Panc1 (cell line): ENCODE results near the gene AHSA1. TPM values are rescaled to one million over a fixed set of nuclear protein-coding genes. Genes with fewer than 3 reads are reported as not detected.

Source experiments
- ATAC-seq: fragments of 200-7000 bp; cut with Tn5 transposase; 2 replicates; pipeline ENCODE4 v1.9.1; 2020; ENCODE audit warnings: mild to moderate bottlenecking, moderate library complexity
- BruUV-seq: library from RNA; stranded (reverse); fragments of 400-500 nt; replicated peaks from 2 replicates; lab custom pipeline; 2021; lab: Mats Ljungman, UMichigan
- CTCF ChIA-PET: fragments of 300-600 bp; sonication (Branson Sonifier 250); formaldehyde crosslinking; loops from one replicate; lab custom pipeline; 2022; ENCODE audit warnings: antibody characterized with exemption; lab: Charles Lee
- POLR2A ChIA-PET: fragments of 300-600 bp; sonication (Branson Sonifier 250); formaldehyde crosslinking; loops from one replicate; lab custom pipeline; 2022; ENCODE audit warnings: antibody characterized with exemption; lab: Charles Lee
- DNase-seq: peaks from one replicate; pipeline ENCODE4 v3.0.0-alpha.2; 2010; ENCODE audit warnings: low read depth, low spot score
- H3K27ac ChIP-seq: 2 replicates; pipeline ENCODE4 v1.5.1; 2011; ENCODE audit warnings: mild to moderate bottlenecking, low read length, inconsistent platforms
- H3K27me3 ChIP-seq: fragments of 200-500 bp; sonication (Bioruptor generic); 2 replicates; pipeline ENCODE4 v1.6.0; 2014; ENCODE audit warnings: low read length, inconsistent platforms; ENCODE audit not compliant: control insufficient read depth, insufficient read depth
- H3K36me3 ChIP-seq: fragments of 200-500 bp; sonication (Bioruptor generic); 2 replicates; pipeline ENCODE4 v1.5.1; 2014; ENCODE audit warnings: inconsistent platforms, mild to moderate bottlenecking, low read length, moderate library complexity; ENCODE audit not compliant: control insufficient read depth, insufficient read depth
- H3K4me1 ChIP-seq: 2 replicates; pipeline ENCODE4 v1.5.1; 2011; ENCODE audit warnings: inconsistent platforms, mild to moderate bottlenecking, low read length, moderate library complexity; ENCODE audit not compliant: control insufficient read depth, insufficient read depth
- H3K4me3 ChIP-seq, 2 experiments: 2 replicates each; pipeline ENCODE4 v1.5.1; 2011 to 2012; ENCODE audit warnings: low read depth in 2 of 2, low read length in 2 of 2, mild to moderate bottlenecking in 2 of 2, inconsistent platforms in 1 of 2, moderate library complexity in 1 of 2
- H3K9me3 ChIP-seq: fragments of 200-500 bp; sonication (Bioruptor generic); 2 replicates; pipeline ENCODE4 v1.5.1; 2014; ENCODE audit warnings: low read depth, mild to moderate bottlenecking, inconsistent platforms, low read length, moderate library complexity; ENCODE audit not compliant: control insufficient read depth, insufficient read depth
- CTCF ChIP-seq: fragments of 450-650 bp; IDR thresholded peaks from 2 replicates; pipeline ENCODE4 v1.5.1; 2017; ENCODE audit warnings: mild to moderate bottlenecking
- POLR2AphosphoS5 ChIP-seq: IDR thresholded peaks from 2 replicates; pipeline ENCODE4 v1.6.1; 2012; ENCODE audit warnings: mild to moderate bottlenecking, low read depth, low read length, moderate library complexity
- SIN3A ChIP-seq: IDR thresholded peaks from 2 replicates; pipeline ENCODE4 v1.6.1; 2012; ENCODE audit warnings: low read depth, mild to moderate bottlenecking, low read length, moderate library complexity, borderline replicate concordance; ENCODE audit not compliant: insufficient read depth
- TCF7L2 ChIP-seq: IDR thresholded peaks from 2 replicates; pipeline ENCODE4 v1.6.1; 2011; ENCODE audit warnings: mild to moderate bottlenecking, low read depth, low read length, inconsistent platforms
- in situ Hi-C: cut with HindIII; loops from 2 replicates; pipeline ENCODE4 v1.10.0; 2016; ENCODE audit warnings: low sequenced_read_pairs, low pct_unique_long_range_greater_than_20kb
- intact Hi-C: fragments of 100-400 bp; cut with micrococcal nuclease; formaldehyde crosslinking; loops from one replicate; pipeline ENCODE4 v1.10.0; 2022; ENCODE audit not compliant: unreplicated experiment
- total RNA-seq: library from RNA; stranded (reverse); gene quantifications from one replicate; pipeline ENCODE4 v1.2.1, GENCODE V29; 2021; ENCODE audit not compliant: unreplicated experiment
- TF ChIP-seq, protein P1 (sequence below), 2 experiments: IDR thresholded peaks; 2 replicates each; pipeline ENCODE4 v1.6.1; 2011 to 2012; ENCODE audit warnings: low read depth in 2 of 2, control low read depth in 1 of 2, low read length in 1 of 2, mild to moderate bottlenecking in 1 of 2, moderate library complexity in 1 of 2; ENCODE audit not compliant: insufficient read depth in 1 of 2

The AHSA1 gene
- total RNA-seq, 1 experiment from 2014 or later: 142 TPM

DNA sequence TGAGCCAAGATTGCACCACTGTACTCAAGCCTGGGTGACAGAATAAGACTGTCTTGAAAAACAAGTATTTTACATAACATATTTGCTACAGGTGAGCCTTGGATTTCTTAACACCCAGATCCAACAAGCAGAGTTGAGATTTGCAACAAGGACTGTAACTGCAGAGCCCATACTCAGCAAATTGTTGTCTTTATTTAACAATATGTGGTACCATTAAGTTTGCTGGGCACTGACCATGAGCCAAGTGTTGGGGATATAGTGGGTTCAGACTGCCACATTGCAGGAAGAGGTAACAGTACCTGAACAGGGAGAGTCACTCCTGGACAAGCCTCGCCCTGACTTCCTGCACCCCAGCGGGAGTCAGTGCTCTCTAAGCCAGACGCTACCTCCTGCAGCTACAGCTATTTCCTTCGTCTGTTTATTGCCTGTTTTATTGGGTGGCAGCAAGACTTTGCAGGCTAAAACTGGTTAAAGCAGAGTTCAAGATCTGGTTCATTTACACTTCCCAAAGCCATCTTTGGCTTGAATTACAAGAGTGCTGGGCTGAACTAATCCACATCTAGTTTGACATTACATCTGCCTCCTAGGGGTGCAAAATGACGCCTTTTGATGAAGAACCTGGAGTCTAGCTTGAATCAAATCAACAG is 12.5 kb downstream of the AHSA1 start:
- Histone ChIP-seq H3K4me1 (peaks cover 9% of the 10 kb centered on the region), H3K36me3 (no peaks in the 10 kb centered on the region), H3K27me3 (no peaks in the 10 kb centered on the region), H3K27ac (no peak overlapping the region), H3K9me3 (no peaks in the 10 kb centered on the region), H3K4me3 (no peak overlapping the region)
- intact Hi-C loops (no loop called here), in situ Hi-C loops (no loop called here)
- ATAC-seq: 0 out of 2 replicates have a peak, but pooled peaks have one; percentile 39
- no TSS peak for BruUV-seq
- ChIA-PET POLR2A (no interaction called here), CTCF (no interaction called here)
- no peak for TF ChIP-seq POLR2AphosphoS5
- no peak for TF ChIP-seq SIN3A
- TF ChIP-seq CTCF: no peak
- no peak for TF ChIP-seq TCF7L2
- TF ChIP-seq, protein P1, sequence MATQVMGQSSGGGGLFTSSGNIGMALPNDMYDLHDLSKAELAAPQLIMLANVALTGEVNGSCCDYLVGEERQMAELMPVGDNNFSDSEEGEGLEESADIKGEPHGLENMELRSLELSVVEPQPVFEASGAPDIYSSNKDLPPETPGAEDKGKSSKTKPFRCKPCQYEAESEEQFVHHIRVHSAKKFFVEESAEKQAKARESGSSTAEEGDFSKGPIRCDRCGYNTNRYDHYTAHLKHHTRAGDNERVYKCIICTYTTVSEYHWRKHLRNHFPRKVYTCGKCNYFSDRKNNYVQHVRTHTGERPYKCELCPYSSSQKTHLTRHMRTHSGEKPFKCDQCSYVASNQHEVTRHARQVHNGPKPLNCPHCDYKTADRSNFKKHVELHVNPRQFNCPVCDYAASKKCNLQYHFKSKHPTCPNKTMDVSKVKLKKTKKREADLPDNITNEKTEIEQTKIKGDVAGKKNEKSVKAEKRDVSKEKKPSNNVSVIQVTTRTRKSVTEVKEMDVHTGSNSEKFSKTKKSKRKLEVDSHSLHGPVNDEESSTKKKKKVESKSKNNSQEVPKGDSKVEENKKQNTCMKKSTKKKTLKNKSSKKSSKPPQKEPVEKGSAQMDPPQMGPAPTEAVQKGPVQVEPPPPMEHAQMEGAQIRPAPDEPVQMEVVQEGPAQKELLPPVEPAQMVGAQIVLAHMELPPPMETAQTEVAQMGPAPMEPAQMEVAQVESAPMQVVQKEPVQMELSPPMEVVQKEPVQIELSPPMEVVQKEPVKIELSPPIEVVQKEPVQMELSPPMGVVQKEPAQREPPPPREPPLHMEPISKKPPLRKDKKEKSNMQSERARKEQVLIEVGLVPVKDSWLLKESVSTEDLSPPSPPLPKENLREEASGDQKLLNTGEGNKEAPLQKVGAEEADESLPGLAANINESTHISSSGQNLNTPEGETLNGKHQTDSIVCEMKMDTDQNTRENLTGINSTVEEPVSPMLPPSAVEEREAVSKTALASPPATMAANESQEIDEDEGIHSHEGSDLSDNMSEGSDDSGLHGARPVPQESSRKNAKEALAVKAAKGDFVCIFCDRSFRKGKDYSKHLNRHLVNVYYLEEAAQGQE (IDR thresholded peaks at IDR 0.05; ENCODE audit: insufficient read depth in 1 of 2, low read depth in 2 of 2, low read length in 1 of 2): no peak
- no peak for DNase-seq

- ChIA-PET POLR2A (interaction anchor here (0.6 kb wide), 1 partner anchor 23 kb away, joined by 13 read pairs; no protein-coding TSS in a partner anchor), CTCF (no interaction called here)
- TF ChIP-seq, protein P1 (IDR thresholded peaks at IDR 0.05; ENCODE audit: insufficient read depth in 1 of 2, low read depth in 2 of 2, low read length in 1 of 2): no peak
- TF ChIP-seq SIN3A (no peak), POLR2AphosphoS5 (no peak), TCF7L2 (no peak), CTCF (no peak)
- no peak overlapping the region for H3K4me3 ChIP-seq
- ATAC-seq (no peak), DNase-seq (no peak)
- no peaks in the 10 kb centered on the region for H3K36me3 ChIP-seq
- H3K4me1 ChIP-seq: peaks cover 9% of the 10 kb centered on the region
- H3K27me3 ChIP-seq: no peaks in the 10 kb centered on the region
- no peaks in the 10 kb centered on the region for H3K9me3 ChIP-seq
- no peak overlapping the region for H3K27ac ChIP-seq
- intact Hi-C loops (no loop called here), in situ Hi-C loops (no loop called here)
- no TSS peak for BruUV-seq
These were observed 16.0 kb downstream of the AHSA1 start for GRCh38 chr14:77473921-77474320.
